ENCODE measurements around the gene GPR4. TPM values are rescaled to one million over a fixed set of nuclear protein-coding genes. Genes with fewer than 3 reads are reported as not detected.

Gene GPR4
- total RNA-seq, 1 experiment from 2014 or later: 0.23 TPM

DNA sequence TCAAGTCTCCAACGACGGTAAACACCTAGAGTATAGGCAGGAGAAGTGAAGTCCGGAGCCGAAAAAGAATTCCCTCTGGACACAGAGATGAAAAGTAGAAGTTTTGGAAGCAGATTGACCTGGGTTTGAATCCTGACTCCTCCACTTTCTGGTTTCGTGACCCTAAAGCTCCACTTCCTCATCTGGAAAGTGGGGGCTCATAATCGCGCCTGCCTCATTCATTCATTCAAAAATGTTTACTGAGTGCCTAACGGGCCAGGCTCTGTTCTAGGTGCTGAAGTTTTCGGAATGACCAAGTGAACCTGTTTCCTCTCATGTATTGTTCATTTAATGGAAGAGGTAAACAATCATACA lies 44.3 kb upstream of the GPR4 start:
- BruUV-seq (replicated peaks): no TSS peak
- in situ Hi-C loops (cut with HindIII; ENCODE audit: low pct_unique_long_range_greater_than_20kb, low sequenced_read_pairs) (no loop called here), intact Hi-C loops (cut with micrococcal nuclease; ENCODE audit: unreplicated experiment) (no loop called here)
- CTCF ChIA-PET: interaction anchor here (0.5 kb wide), 1 partner anchor 142 kb away, joined by 5 read pairs; no protein-coding TSS in a partner anchor
- POLR2A ChIA-PET: interaction anchor here (0.7 to 1.7 kb wide), 2 partner anchors 42 to 45 kb away, joined by 13 to 18 read pairs; partner anchors contain the start of gene SNRPD2
- no peak for DNase-seq (ENCODE audit: low read depth, low spot score)
- Histone ChIP-seq H3K4me3 (ENCODE audit: low read depth in 2 of 2, low read length in 2 of 2) (peak overlapping the region; percentile 50 to 67), H3K27me3 (ENCODE audit: control insufficient read depth, insufficient read depth, low read length) (no peaks in the 10 kb centered on the region), H3K4me1 (ENCODE audit: control insufficient read depth, insufficient read depth, low read length) (peaks cover 5% of the 10 kb centered on the region; the same call in 1 of the 2 replicates), H3K27ac (ENCODE audit: low read length) (peak overlapping the region; percentile 54), H3K9me3 (ENCODE audit: control insufficient read depth, insufficient read depth, low read depth, low read length) (no peaks in the 10 kb centered on the region), H3K36me3 (ENCODE audit: control insufficient read depth, insufficient read depth, low read length) (no peaks in the 10 kb centered on the region)
- ATAC-seq: no peak
- no peak for TF ChIP-seq SIN3A (IDR thresholded peaks at IDR 0.05; ENCODE audit: borderline replicate concordance, insufficient read depth, low read depth, low read length)
- TF ChIP-seq, protein P1, sequence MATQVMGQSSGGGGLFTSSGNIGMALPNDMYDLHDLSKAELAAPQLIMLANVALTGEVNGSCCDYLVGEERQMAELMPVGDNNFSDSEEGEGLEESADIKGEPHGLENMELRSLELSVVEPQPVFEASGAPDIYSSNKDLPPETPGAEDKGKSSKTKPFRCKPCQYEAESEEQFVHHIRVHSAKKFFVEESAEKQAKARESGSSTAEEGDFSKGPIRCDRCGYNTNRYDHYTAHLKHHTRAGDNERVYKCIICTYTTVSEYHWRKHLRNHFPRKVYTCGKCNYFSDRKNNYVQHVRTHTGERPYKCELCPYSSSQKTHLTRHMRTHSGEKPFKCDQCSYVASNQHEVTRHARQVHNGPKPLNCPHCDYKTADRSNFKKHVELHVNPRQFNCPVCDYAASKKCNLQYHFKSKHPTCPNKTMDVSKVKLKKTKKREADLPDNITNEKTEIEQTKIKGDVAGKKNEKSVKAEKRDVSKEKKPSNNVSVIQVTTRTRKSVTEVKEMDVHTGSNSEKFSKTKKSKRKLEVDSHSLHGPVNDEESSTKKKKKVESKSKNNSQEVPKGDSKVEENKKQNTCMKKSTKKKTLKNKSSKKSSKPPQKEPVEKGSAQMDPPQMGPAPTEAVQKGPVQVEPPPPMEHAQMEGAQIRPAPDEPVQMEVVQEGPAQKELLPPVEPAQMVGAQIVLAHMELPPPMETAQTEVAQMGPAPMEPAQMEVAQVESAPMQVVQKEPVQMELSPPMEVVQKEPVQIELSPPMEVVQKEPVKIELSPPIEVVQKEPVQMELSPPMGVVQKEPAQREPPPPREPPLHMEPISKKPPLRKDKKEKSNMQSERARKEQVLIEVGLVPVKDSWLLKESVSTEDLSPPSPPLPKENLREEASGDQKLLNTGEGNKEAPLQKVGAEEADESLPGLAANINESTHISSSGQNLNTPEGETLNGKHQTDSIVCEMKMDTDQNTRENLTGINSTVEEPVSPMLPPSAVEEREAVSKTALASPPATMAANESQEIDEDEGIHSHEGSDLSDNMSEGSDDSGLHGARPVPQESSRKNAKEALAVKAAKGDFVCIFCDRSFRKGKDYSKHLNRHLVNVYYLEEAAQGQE (IDR thresholded peaks at IDR 0.05; ENCODE audit: insufficient read depth in 1 of 2, low read depth in 2 of 2, low read length in 1 of 2): peak; percentile 53 to 76; a peak in 3 of 4 replicates

DNA sequence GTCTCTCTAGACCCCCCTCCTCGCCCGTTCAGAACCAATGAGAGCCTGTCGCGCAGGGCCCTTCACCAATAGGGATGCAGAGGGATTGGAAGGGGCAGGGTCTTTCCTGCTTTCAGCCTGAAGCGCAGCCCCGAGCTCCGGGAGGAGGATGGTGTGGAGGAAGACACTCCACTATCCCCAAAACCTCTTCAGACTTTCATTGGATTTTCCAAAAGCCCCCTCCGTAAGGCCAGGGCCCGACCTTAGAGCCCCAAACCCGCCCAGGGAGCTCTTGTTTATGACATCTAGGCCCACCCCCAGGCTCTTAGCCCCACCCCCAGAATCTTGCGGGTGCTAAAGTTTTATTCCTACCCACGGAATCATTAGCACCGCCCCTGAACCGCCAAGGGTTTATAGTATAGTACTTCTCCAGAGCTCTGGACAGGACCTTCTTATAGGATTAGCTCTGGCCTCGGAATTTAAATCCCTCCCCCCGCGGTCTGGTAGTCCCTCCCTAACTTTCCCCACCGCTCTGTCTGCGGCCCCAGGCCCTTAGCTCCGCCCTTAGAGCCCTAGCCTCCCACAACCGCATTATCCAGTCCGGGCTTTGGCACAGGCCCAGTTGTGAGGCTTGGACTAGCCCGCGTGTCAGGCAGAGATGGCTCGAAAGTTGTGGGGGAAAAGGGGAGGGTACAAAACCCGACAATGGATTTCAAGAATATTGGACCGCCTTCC lies 43.8 kb upstream of the GPR4 start:
- peak overlapping the region; percentile 54; the same call in 1 of the 2 replicates for H3K27ac ChIP-seq (ENCODE audit: low read length)
- ChIA-PET POLR2A (interaction anchor here (0.5 to 1.7 kb wide), 4 partner anchors 32 to 150 kb away, joined by 3 to 18 read pairs (median 12); partner anchors contain the start of gene SNRPD2), CTCF (interaction anchor here (0.5 kb wide), 1 partner anchor 141 kb away, joined by 5 read pairs; no protein-coding TSS in a partner anchor)
- no peaks in the 10 kb centered on the region for H3K36me3 ChIP-seq (ENCODE audit: control insufficient read depth, insufficient read depth, low read length)
- TF ChIP-seq, protein P2, sequence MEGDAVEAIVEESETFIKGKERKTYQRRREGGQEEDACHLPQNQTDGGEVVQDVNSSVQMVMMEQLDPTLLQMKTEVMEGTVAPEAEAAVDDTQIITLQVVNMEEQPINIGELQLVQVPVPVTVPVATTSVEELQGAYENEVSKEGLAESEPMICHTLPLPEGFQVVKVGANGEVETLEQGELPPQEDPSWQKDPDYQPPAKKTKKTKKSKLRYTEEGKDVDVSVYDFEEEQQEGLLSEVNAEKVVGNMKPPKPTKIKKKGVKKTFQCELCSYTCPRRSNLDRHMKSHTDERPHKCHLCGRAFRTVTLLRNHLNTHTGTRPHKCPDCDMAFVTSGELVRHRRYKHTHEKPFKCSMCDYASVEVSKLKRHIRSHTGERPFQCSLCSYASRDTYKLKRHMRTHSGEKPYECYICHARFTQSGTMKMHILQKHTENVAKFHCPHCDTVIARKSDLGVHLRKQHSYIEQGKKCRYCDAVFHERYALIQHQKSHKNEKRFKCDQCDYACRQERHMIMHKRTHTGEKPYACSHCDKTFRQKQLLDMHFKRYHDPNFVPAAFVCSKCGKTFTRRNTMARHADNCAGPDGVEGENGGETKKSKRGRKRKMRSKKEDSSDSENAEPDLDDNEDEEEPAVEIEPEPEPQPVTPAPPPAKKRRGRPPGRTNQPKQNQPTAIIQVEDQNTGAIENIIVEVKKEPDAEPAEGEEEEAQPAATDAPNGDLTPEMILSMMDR (IDR thresholded peaks at IDR 0.05): no peak
- TF ChIP-seq, protein P1 (IDR thresholded peaks at IDR 0.05; ENCODE audit: insufficient read depth in 1 of 2, low read depth in 2 of 2, low read length in 1 of 2): 0 out of 4 replicates have a peak, but pooled peaks of 1 of the 2 experiments have one; percentile 20
- BruUV-seq (replicated peaks): no TSS peak
- peaks cover 5% of the 10 kb centered on the region; the same call in 1 of the 2 replicates for H3K4me1 ChIP-seq (ENCODE audit: control insufficient read depth, insufficient read depth, low read length)
- H3K4me3 ChIP-seq (ENCODE audit: low read depth in 2 of 2, low read length in 2 of 2): peak overlapping the region; percentile 50 to 67
- no peaks in the 10 kb centered on the region for H3K9me3 ChIP-seq (ENCODE audit: control insufficient read depth, insufficient read depth, low read depth, low read length)
- peak; percentile 78 for ATAC-seq
- DNase-seq (ENCODE audit: low read depth, low spot score): peak; percentile 59
- in situ Hi-C loops (cut with HindIII; ENCODE audit: low pct_unique_long_range_greater_than_20kb, low sequenced_read_pairs): no loop called here
- intact Hi-C loops (cut with micrococcal nuclease; ENCODE audit: unreplicated experiment): no loop called here
- no peaks in the 10 kb centered on the region for H3K27me3 ChIP-seq (ENCODE audit: control insufficient read depth, insufficient read depth, low read length)
